Lower leg skin (tissue), 4 donors: Measurements from ENCODE around the gene GJA5. TPM values are rescaled to one million over a fixed set of nuclear protein-coding genes. Genes with fewer than 3 reads are reported as not detected.

Source experiments
- DNase-seq, 2 donors: peaks; one replicate each; pipeline ENCODE4 v3.0.0-alpha.2; 2019; ENCODE audit warnings: low spot score in 2 of 2
- H3K4me3 ChIP-seq: fragments of 200-600 bp; sonication (generic); 2 replicates; pipeline ENCODE4 v1.5.1; 2017; ENCODE audit warnings: mild to moderate bottlenecking, low read depth; ENCODE audit not compliant: poor library complexity, severe bottlenecking
- CTCF ChIP-seq, 3 donors: fragments of 450-650 bp; IDR thresholded peaks; one replicate each; pipeline ENCODE4 v1.5.1; 2016; ENCODE audit warnings: antibody characterized with exemption in 3 of 3, mild to moderate bottlenecking in 3 of 3, moderate library complexity in 2 of 3
- POLR2A ChIP-seq, 2 donors: fragments of 450-650 bp; IDR thresholded peaks; one replicate each; pipeline ENCODE4 v1.6.1; 2016 to 2017; ENCODE audit warnings: antibody characterized with exemption in 2 of 2, mild to moderate bottlenecking in 1 of 2, moderate library complexity in 1 of 2
- WGBS, 2 donors: methylation state at CpG; one replicate each; pipeline ENCODE4 v1.1.5; 2018; 5-methylcytosine and 5-hydroxymethylcytosine counted together
- intact Hi-C: fragments of 100-400 bp; cut with DNase I; formaldehyde crosslinking; loops from one replicate; pipeline ENCODE4 v1.15.0; 2023; ENCODE audit warnings: low total_unique reads
- total RNA-seq, 4 donors: library from RNA; depleted of rRNA; stranded (reverse); fragments of >200 nt; gene quantifications; one replicate each; pipeline ENCODE4 v1.1.0, GENCODE V29; 2016

The GJA5 gene
- total RNA-seq, 4 donors from 2014 or later: 2.0 to 6.6 (median 3.5) TPM

GRCh38 chr1:147785794-147786506, 25.5 kb upstream of the GJA5 start:
- TF ChIP-seq CTCF (IDR thresholded peaks at IDR 0.05): no peak
- no peak for TF ChIP-seq POLR2A (IDR thresholded peaks at IDR 0.05)
- no peak for DNase-seq
- WGBS, 2 donors: 76 to 77% methylated on average over 7 of the region's 7 CpGs

GRCh38 chr1:147784941-147785340, 24.5 kb upstream of the GJA5 start:
- no peak for DNase-seq
- H3K4me3 ChIP-seq: no peak overlapping the region
- intact Hi-C loops: no loop called here
- TF ChIP-seq POLR2A (IDR thresholded peaks at IDR 0.05) (no peak), CTCF (IDR thresholded peaks at IDR 0.05) (no peak)
- WGBS, 2 donors: 72 to 84% methylated on average over 1 of the region's 1 CpG

More at GRCh38 chr1:147785794-147786506, 25.5 kb upstream of the GJA5 start:
- intact Hi-C loops: no loop called here
- no peak overlapping the region for H3K4me3 ChIP-seq

GRCh38 chr1:147781056-147781471, 20.7 kb upstream of the GJA5 start:
- intact Hi-C loops: no loop called here
- no peak overlapping the region for H3K4me3 ChIP-seq
- 46 to 55% methylated on average over 3 of the region's 3 CpGs for WGBS, 2 donors
- TF ChIP-seq POLR2A (IDR thresholded peaks at IDR 0.05): no peak
- no peak for TF ChIP-seq CTCF (IDR thresholded peaks at IDR 0.05)
- DNase-seq: no peak

GRCh38 chr1:147777694-147778093, 17.3 kb upstream of the GJA5 start:
- DNase-seq: no peak
- H3K4me3 ChIP-seq: no peak overlapping the region
- TF ChIP-seq CTCF (IDR thresholded peaks at IDR 0.05) (no peak), POLR2A (IDR thresholded peaks at IDR 0.05) (no peak)
- intact Hi-C loops: no loop called here
- WGBS, 2 donors: 37 to 44% methylated on average over 5 of the region's 5 CpGs

GRCh38 chr1:147773215-147773715, 12.9 kb upstream of the GJA5 start:
- H3K4me3 ChIP-seq: no peak overlapping the region
- intact Hi-C loops: no loop called here
- 23 to 29% methylated on average over 9 of the region's 9 CpGs for WGBS, 2 donors
- DNase-seq: no peak
- TF ChIP-seq POLR2A (IDR thresholded peaks at IDR 0.05) (no peak), CTCF (IDR thresholded peaks at IDR 0.05) (no peak)
